H1 (cell line): ENCODE results near the gene YOD1. TPM values are rescaled to one million over a fixed set of nuclear protein-coding genes. Genes with fewer than 3 reads are reported as not detected.

Experiments used
- CTCF ChIA-PET: fragments of 300-600 bp; sonication (Branson Sonifier 250); formaldehyde crosslinking; loops from one replicate; lab custom pipeline; 2021; ENCODE audit not compliant: partially characterized antibody; lab: Charles Lee
- POLR2A ChIA-PET: fragments of 300-600 bp; sonication (Branson Sonifier 250); formaldehyde crosslinking; loops from one replicate; lab custom pipeline; 2021; ENCODE audit warnings: inconsistent platforms; ENCODE audit not compliant: partially characterized antibody; lab: Charles Lee
- DNase-seq, 2 experiments: peaks; one replicate each; pipeline versions ENCODE4 v3.0.0 to v3.0.0-alpha.2; 2010 to 2022; ENCODE audit warnings: low spot score in 2 of 2, low read depth in 1 of 2, mixed read lengths in 1 of 2
- FAIRE-seq: peaks from 2 replicates; lab custom pipeline; 2011; peaks lifted over from hg19 to GRCh38; lab: Jason Lieb, UNC
- H2AFZ ChIP-seq: 2 replicates; pipeline ENCODE4 v1.8.1; 2012; ENCODE audit warnings: low read length, inconsistent platforms
- H2AK5ac ChIP-seq: 2 replicates; pipeline ENCODE4 v1.6.1; 2013; ENCODE audit warnings: low read depth, low read length
- H2BK120ac ChIP-seq: replicated peaks from 2 replicates; pipeline ENCODE3; 2013; ENCODE audit warnings: low read depth, low read length, inconsistent platforms
- H2BK12ac ChIP-seq: 2 replicates; pipeline ENCODE4 v1.6.1; 2013; ENCODE audit warnings: low read depth, low read length
- H2BK15ac ChIP-seq: 2 replicates; pipeline ENCODE4 v1.6.1; 2013; ENCODE audit warnings: low read length
- H2BK20ac ChIP-seq: 2 replicates; pipeline ENCODE4 v1.6.1; 2013; ENCODE audit warnings: low read length
- H2BK5ac ChIP-seq: 2 replicates; pipeline ENCODE4 v1.6.1; 2013; ENCODE audit warnings: low read depth, low read length
- H3K14ac ChIP-seq: 2 replicates; pipeline ENCODE4 v1.6.1; 2013; ENCODE audit warnings: inconsistent platforms; ENCODE audit not compliant: insufficient read length
- H3K18ac ChIP-seq: 2 replicates; pipeline ENCODE4 v1.6.1; 2013; ENCODE audit warnings: low read length; ENCODE audit errors: extremely low read depth
- H3K23ac ChIP-seq: 2 replicates; pipeline ENCODE4 v1.6.1; 2013; ENCODE audit warnings: inconsistent platforms; ENCODE audit not compliant: insufficient read length
- H3K23me2 ChIP-seq: 2 replicates; pipeline ENCODE4 v1.6.1; 2013; ENCODE audit warnings: low read depth, low read length
- H3K27ac ChIP-seq: 2 replicates; pipeline ENCODE4 v1.6.1; 2011; ENCODE audit warnings: low read depth, low read length, inconsistent platforms
- H3K27me3 ChIP-seq, 4 experiments: replicated peaks in 1 of 4; 1 replicate in 1 of 4; 2 replicates in 3 of 4; pipeline versions ENCODE4 v1.6.1 to v1.8.1; 2011 to 2013; ENCODE audit warnings: low read length in 3 of 4, mild to moderate bottlenecking in 3 of 4, inconsistent platforms in 2 of 4, mixed read lengths in 2 of 4, moderate library complexity in 1 of 4; ENCODE audit not compliant: control insufficient read depth in 3 of 4, insufficient read depth in 3 of 4; ENCODE audit errors: extremely low read depth in 1 of 4
- H3K36me3 ChIP-seq, 4 experiments: 2 replicates each; pipeline versions ENCODE4 v1.6.1 to v1.8.1; 2011 to 2013; ENCODE audit warnings: mild to moderate bottlenecking in 4 of 4, low read length in 3 of 4, moderate library complexity in 2 of 4, control low read depth in 1 of 4, inconsistent platforms in 1 of 4; ENCODE audit not compliant: insufficient read depth in 4 of 4, control insufficient read depth in 2 of 4
- H3K4ac ChIP-seq: replicated peaks from 2 replicates; pipeline ENCODE3; 2013; ENCODE audit warnings: low read length, low read depth, mixed read lengths, inconsistent platforms; ENCODE audit not compliant: insufficient read length
- H3K4me1 ChIP-seq, 4 experiments: replicated peaks in 1 of 4; 1 replicate in 1 of 4; 2 replicates in 3 of 4; pipeline versions ENCODE4 v1.6.1 to v1.8.1; 2011 to 2013; ENCODE audit warnings: low read length in 3 of 4, inconsistent platforms in 2 of 4, mixed read lengths in 1 of 4; ENCODE audit not compliant: insufficient read depth in 4 of 4, control insufficient read depth in 3 of 4
- H3K4me2 ChIP-seq, 2 experiments: 2 replicates each; pipeline versions ENCODE4 v1.6.1 to v1.8.1; 2011 to 2013; ENCODE audit warnings: low read depth in 2 of 2, low read length in 2 of 2, control low read depth in 1 of 2, inconsistent platforms in 1 of 2, mild to moderate bottlenecking in 1 of 2; ENCODE audit not compliant: insufficient read depth in 1 of 2
- H3K4me3 ChIP-seq, 4 experiments: fragments of 200-600, 300-600 bp in 1 of 4; sonication (generic), shearing (Covaris generic), sonication (Bioruptor Twin) in 1 of 4; 2 replicates each; pipeline versions ENCODE4 v1.5.1 to v1.8.1; 2011 to 2016; ENCODE audit warnings: low read length in 4 of 4, low read depth in 3 of 4, control low read depth in 2 of 4, inconsistent platforms in 2 of 4, mild to moderate bottlenecking in 2 of 4, mixed read lengths in 1 of 4, moderate library complexity in 1 of 4; ENCODE audit not compliant: insufficient read depth in 2 of 4; ENCODE audit errors: extremely low read depth in 1 of 4
- H3K56ac ChIP-seq: replicated peaks from 2 replicates; pipeline ENCODE3; 2013; ENCODE audit warnings: low read depth, mild to moderate bottlenecking, mixed read lengths, low read length, inconsistent platforms; ENCODE audit not compliant: insufficient read length
- H3K79me1 ChIP-seq: 2 replicates; pipeline ENCODE4 v1.6.1; 2013; ENCODE audit warnings: low read depth, low read length, control low read depth
- H3K79me2 ChIP-seq, 2 experiments: 2 replicates each; pipeline versions ENCODE4 v1.6.1 to v1.8.1; 2012 to 2013; ENCODE audit warnings: low read length in 2 of 2, mild to moderate bottlenecking in 2 of 2, inconsistent platforms in 1 of 2; ENCODE audit not compliant: insufficient read depth in 2 of 2, control insufficient read depth in 1 of 2
- H3K9ac ChIP-seq, 4 experiments: replicated peaks in 1 of 4; 1 replicate in 1 of 4; 2 replicates in 3 of 4; pipeline versions ENCODE4 v1.6.1 to v1.8.1; 2011 to 2013; ENCODE audit warnings: low read depth in 3 of 4, low read length in 3 of 4, control low read depth in 2 of 4, mild to moderate bottlenecking in 2 of 4, moderate library complexity in 2 of 4, inconsistent platforms in 1 of 4; ENCODE audit errors: extremely low read depth in 1 of 4
- H3K9me3 ChIP-seq, 2 experiments: 2 replicates each; pipeline versions ENCODE4 v1.6.1 to v1.8.1; 2012 to 2013; ENCODE audit warnings: mild to moderate bottlenecking in 2 of 2, moderate library complexity in 2 of 2, control low read depth in 1 of 2, inconsistent platforms in 1 of 2, low read depth in 1 of 2, low read length in 1 of 2, mixed read lengths in 1 of 2; ENCODE audit not compliant: insufficient read depth in 2 of 2
- H4K20me1 ChIP-seq, 2 experiments: replicated peaks in 1 of 2; 2 replicates each; pipeline versions ENCODE3 to v1.8.1; 2011 to 2013; ENCODE audit warnings: inconsistent platforms in 2 of 2, low read length in 2 of 2, mild to moderate bottlenecking in 1 of 2; ENCODE audit not compliant: insufficient read depth in 2 of 2, control insufficient read depth in 1 of 2
- H4K5ac ChIP-seq: 2 replicates; pipeline ENCODE4 v1.6.1; 2013; ENCODE audit warnings: low read length, low read depth, mixed read lengths, inconsistent platforms; ENCODE audit not compliant: insufficient read length
- H4K8ac ChIP-seq: 2 replicates; pipeline ENCODE4 v1.8.0; 2013; ENCODE audit warnings: mild to moderate bottlenecking, moderate library complexity, low read length, inconsistent platforms; ENCODE audit not compliant: insufficient read depth; ENCODE audit errors: extremely low read depth
- H4K91ac ChIP-seq: replicated peaks from 2 replicates; pipeline ENCODE3; 2013; ENCODE audit warnings: low read length, mixed read lengths, inconsistent platforms; ENCODE audit not compliant: insufficient read length
- ATF2 ChIP-seq: IDR thresholded peaks from 2 replicates; pipeline ENCODE4 v1.6.1; 2012; ENCODE audit warnings: low read length, inconsistent platforms
- HDAC6 ChIP-seq: IDR thresholded peaks from one replicate; pipeline ENCODE4 v1.7.1; 2012; ENCODE audit warnings: low read depth, mild to moderate bottlenecking, inconsistent platforms, low read length, moderate library complexity
- MAX ChIP-seq: IDR thresholded peaks from 2 replicates; pipeline ENCODE4 v1.6.1; 2012; ENCODE audit warnings: inconsistent platforms
- RXRA ChIP-seq: IDR thresholded peaks from 2 replicates; pipeline ENCODE4 v1.6.1; 2011; ENCODE audit warnings: low read depth, mild to moderate bottlenecking, low read length, moderate library complexity; ENCODE audit not compliant: insufficient read depth
- SRF ChIP-seq: IDR thresholded peaks from 2 replicates; pipeline ENCODE4 v1.6.1; 2011; ENCODE audit warnings: mild to moderate bottlenecking, low read depth, low read length, moderate library complexity
- SUZ12 ChIP-seq: fragments of 200-600 bp; sonication (generic); IDR thresholded peaks from 2 replicates; pipeline ENCODE4 v1.6.1; 2012; ENCODE audit warnings: mild to moderate bottlenecking, inconsistent platforms, low read length, moderate library complexity, mixed read lengths
- WGBS, 2 experiments: shearing (Covaris generic) in 1 of 2; methylation state at CpG; one replicate each; pipeline versions ENCODE4 v1.1.6 to v1.1.7; 2013 to 2015; ENCODE audit warnings: low lambda C conversion rate in 2 of 2, mixed read lengths in 2 of 2, inconsistent platforms in 1 of 2, low coverage in 1 of 2, missing lambda C conversion rate in 1 of 2; ENCODE audit not compliant: insufficient replicate concordance in 2 of 2, insufficient coverage in 1 of 2, insufficient read length in 1 of 2; ENCODE audit errors: extremely low coverage in 1 of 2, missing lambda C conversion rate in 1 of 2; 5-methylcytosine and 5-hydroxymethylcytosine counted together
- polyA plus RNA-seq, 7 experiments: library from polyadenylated mRNA; depleted of rRNA in 3 of 7; stranded (reverse) in 5 of 7; unstranded in 2 of 7; fragments of >200 nt in 5 of 7; fragments of 200-250 nt in 2 of 7; gene quantifications; 1 replicate in 5 of 7; 2 replicates in 1 of 7; 4 replicates in 1 of 7; pipeline versions ENCODE4 v1.2.1 to v1.2.3, GENCODE V29; 2011 to 2013; ENCODE audit warnings: missing spikeins in 2 of 7, mixed read lengths in 2 of 7
- total RNA-seq: library from RNA; stranded (reverse); fragmentation: NEBNext Ultra II Directional; extraction: Animal tissue kit (Norgen Biotek cat#: 25700); gene quantifications from 2 replicates; pipeline ENCODE4 v1.2.1, GENCODE V29; 2021

Gene YOD1
- total and polyA plus RNA-seq, 2 of the 8 experiments (the other 6 are each of a cell fraction or from before 2014, with no cell fraction given) = 1.9 to 11.8 TPM

DNA sequence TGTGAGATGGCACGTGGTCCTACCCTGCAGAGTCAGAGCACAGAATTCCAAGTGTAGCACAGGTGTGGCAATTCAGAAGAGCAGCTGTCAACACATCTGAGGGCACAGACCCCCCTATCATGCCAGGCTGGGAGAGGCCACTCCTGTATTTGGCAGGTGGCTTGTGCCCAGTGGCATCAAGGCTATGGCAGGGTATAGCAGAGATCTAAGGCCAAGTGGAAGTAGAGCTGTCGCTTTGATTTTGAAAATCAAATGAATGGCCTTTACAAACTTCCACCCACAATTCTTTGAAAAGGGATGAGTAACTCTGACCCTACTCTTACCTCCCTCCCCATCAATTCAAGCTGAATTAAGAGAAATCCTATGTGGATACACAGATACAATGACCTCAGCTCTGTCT lies 31.8 kb downstream of the YOD1 start:
- Histone ChIP-seq H3K4me1 (no peaks in the 10 kb centered on the region), H2BK12ac (0 out of 2 replicates have a peak overlapping the region, but pooled peaks have one; percentile 60), H4K20me1 (no peaks in the 10 kb centered on the region), H3K23me2 (no peaks in the 10 kb centered on the region), H4K8ac (no peak overlapping the region), H3K56ac (no peak overlapping the region), H2AK5ac (no peak overlapping the region), H2BK15ac (no peak overlapping the region), H4K5ac (no peak overlapping the region), H2BK120ac (no peak overlapping the region), H3K4me2 (no peak overlapping the region), H3K9ac (no peak overlapping the region), H3K23ac (no peak overlapping the region), H3K9me3 (no peaks in the 10 kb centered on the region), H4K91ac (no peak overlapping the region), H2BK20ac (no peak overlapping the region), H3K18ac (no peak overlapping the region), H3K27me3 (no peaks in the 10 kb centered on the region), H3K36me3 (peaks cover 0 to 2% (median 0%) of the 10 kb centered on the region in 4 experiments; a peak in 2 of 8 replicates), H3K79me2 (no peaks in the 10 kb centered on the region), H3K79me1 (no peaks in the 10 kb centered on the region), H2BK5ac (no peak overlapping the region), H3K4me3 (no peak overlapping the region), H3K27ac (no peak overlapping the region), H2AFZ (no peak overlapping the region), H3K4ac (no peak overlapping the region), H3K14ac (no peak overlapping the region)
- ChIA-PET CTCF (interaction anchor here (0.7 to 10.5 kb wide), 4 partner anchors 11 to 31 kb away, joined by 3 to 122 read pairs (median 4); no protein-coding TSS in a partner anchor), POLR2A (no interaction called here)
- FAIRE-seq (no peak), DNase-seq (no peak)
- 96% methylated on average over 2 of the region's 2 CpGs; no CpG with 5 or more reads in 1 of the 2 experiments for WGBS, 2 experiments
- no peak for TF ChIP-seq ATF2
- no peak for TF ChIP-seq SUZ12
- TF ChIP-seq MAX = no peak
- no peak for TF ChIP-seq HDAC6
- no peak for TF ChIP-seq RXRA
- no peak for TF ChIP-seq SRF
